ENCODE data around the gene KRT5.

Gene KRT5

DNA sequence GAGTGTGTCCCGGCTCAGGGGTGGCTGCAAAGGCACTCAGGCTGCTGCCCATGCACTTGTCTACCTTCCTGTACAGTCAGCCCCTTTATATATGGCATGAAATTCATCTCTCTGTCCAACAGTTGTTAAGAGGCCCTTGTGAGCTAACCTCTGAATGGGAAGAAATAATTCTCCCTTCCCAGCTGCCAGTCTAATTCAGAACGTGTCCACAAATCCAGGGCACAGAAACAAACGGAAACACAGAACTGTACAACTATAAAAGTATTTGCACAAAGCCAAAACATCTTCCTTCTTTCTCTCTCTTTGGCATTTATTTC is 849 bp downstream of the KRT5 start:
- Histone ChIP-seq H3K36me3 (no peaks in the 10 kb centered on the region), H3K27ac (no peak overlapping the region), H3K9me3 (no peaks in the 10 kb centered on the region), H3K27me3 (no peaks in the 10 kb centered on the region), H3K4me1 (ENCODE audit: control insufficient read depth in 1 of 2, insufficient read depth in 1 of 2, low read depth in 1 of 2, low read length in 1 of 2) (no peaks in the 10 kb centered on the region), H3K4me3 (ENCODE audit: low read depth in 1 of 2, low read length in 1 of 2) (no peak overlapping the region)
- TF ChIP-seq, protein P1, sequence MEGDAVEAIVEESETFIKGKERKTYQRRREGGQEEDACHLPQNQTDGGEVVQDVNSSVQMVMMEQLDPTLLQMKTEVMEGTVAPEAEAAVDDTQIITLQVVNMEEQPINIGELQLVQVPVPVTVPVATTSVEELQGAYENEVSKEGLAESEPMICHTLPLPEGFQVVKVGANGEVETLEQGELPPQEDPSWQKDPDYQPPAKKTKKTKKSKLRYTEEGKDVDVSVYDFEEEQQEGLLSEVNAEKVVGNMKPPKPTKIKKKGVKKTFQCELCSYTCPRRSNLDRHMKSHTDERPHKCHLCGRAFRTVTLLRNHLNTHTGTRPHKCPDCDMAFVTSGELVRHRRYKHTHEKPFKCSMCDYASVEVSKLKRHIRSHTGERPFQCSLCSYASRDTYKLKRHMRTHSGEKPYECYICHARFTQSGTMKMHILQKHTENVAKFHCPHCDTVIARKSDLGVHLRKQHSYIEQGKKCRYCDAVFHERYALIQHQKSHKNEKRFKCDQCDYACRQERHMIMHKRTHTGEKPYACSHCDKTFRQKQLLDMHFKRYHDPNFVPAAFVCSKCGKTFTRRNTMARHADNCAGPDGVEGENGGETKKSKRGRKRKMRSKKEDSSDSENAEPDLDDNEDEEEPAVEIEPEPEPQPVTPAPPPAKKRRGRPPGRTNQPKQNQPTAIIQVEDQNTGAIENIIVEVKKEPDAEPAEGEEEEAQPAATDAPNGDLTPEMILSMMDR (IDR thresholded peaks at IDR 0.05): no peak

DNA sequence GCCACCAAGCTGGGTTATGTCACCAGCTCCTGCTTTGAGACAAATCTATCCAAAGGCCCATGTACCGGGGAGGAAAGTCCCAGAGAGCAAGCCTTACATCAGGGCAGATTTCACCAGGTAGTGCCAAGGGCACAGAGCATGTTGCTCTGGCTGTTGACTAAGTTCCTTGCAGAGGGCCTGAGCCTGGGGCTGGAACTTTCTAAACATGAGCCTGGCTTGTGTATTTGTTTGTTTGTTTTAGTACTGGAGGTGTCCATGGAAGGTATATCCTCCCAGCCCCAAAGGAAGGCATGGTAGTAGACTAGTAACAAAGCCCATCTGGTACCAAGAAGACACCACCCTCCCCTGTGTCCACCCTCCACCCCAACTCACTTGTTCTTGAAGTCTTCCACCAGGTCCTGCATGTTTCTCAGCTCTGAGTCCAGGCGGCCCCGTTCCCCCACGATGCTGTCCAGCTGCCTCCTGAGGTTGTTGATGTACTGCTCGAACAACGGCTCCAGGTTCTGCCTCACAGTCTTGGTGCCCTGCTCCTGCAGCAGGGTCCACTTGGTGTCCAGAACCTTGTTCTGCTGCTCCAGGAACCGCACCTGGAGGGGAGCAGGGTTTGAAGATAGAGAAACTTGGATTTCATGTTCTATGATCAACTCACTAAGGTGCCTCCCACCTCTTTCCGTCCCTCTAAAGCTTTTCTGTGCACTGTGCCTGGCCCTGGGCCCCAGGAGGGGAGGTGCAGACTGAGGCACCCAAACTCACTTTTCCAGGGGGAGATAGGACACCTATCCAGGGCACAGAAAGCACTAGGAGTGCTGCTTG is 1.4 kb downstream of the KRT5 start:
- TF ChIP-seq, protein P1 (IDR thresholded peaks at IDR 0.05): no peak
- Histone ChIP-seq H3K36me3 (no peaks in the 10 kb centered on the region), H3K27ac (no peak overlapping the region), H3K4me3 (ENCODE audit: low read depth in 1 of 2, low read length in 1 of 2) (no peak overlapping the region), H3K4me1 (ENCODE audit: control insufficient read depth in 1 of 2, insufficient read depth in 1 of 2, low read depth in 1 of 2, low read length in 1 of 2) (no peaks in the 10 kb centered on the region), H3K27me3 (no peaks in the 10 kb centered on the region), H3K9me3 (no peaks in the 10 kb centered on the region)

DNA sequence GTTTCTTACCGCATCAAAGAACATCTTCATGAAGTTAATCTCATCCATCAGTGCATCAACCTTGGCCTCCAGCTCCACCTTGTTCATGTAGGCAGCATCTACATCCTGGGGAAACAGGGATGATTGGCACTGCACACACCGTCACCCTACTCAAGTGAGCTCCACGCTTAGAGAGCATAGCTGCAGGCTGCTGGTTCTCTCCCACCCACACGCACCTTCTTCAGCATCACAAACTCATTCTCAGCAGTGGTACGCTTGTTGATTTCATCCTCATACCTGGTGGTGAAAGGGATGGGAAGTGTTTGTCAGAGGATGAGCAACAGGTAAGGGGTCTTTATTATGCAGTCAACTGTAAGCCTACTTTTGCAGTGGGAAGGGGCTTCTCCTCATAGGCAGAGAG is 2.3 kb downstream of the KRT5 start:
- TF ChIP-seq, protein P1 (IDR thresholded peaks at IDR 0.05): no peak
- Histone ChIP-seq H3K27me3 (no peaks in the 10 kb centered on the region), H3K4me1 (ENCODE audit: control insufficient read depth in 1 of 2, insufficient read depth in 1 of 2, low read depth in 1 of 2, low read length in 1 of 2) (no peaks in the 10 kb centered on the region), H3K27ac (no peak overlapping the region), H3K9me3 (no peaks in the 10 kb centered on the region), H3K4me3 (ENCODE audit: low read depth in 1 of 2, low read length in 1 of 2) (no peak overlapping the region), H3K36me3 (no peaks in the 10 kb centered on the region)

DNA sequence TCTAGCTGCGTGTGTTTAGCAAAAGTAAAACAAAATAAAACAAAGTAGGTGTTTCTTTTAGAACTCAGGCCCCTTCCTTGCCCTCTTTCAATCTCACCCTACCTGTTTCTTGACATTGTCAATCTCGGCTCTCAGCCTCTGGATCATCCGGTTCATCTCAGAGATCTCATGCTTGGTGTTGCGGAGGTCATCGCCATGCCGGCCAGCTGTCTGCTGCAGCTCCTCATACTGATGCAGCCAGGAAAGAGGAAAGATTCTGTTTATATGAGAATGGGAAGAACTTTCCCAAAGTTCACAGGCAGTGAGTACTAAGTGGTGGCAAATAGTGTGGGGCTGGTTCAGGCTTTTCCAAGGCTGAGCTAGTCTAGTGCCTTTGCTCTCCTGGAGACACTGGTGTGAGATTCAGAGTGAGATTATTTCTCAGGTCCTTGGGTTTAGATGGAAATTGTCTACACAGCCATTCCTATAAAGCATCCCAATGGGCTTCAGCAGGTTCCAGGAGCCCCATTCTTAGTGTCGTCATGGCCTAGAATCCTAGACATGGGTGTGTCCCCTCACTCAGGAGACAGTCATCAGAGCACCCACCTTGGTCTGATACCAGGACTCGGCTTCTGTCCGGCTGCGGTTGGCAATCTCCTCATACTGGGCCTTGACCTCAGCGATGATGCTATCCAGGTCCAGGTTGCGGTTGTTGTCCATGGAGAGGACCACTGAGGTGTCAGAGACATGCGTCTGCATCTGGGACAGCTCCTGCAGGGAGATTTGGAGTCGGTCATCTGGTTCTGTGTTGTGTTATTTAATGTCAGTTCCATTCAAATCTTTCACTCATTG is 3.0 kb downstream of the KRT5 start:
- TF ChIP-seq, protein P1 (IDR thresholded peaks at IDR 0.05): no peak
- H3K27me3 ChIP-seq: no peaks in the 10 kb centered on the region
- H3K9me3 ChIP-seq: no peaks in the 10 kb centered on the region
- no peak overlapping the region for H3K4me3 ChIP-seq (ENCODE audit: low read depth in 1 of 2, low read length in 1 of 2)
- H3K36me3 ChIP-seq: no peaks in the 10 kb centered on the region
- no peak overlapping the region for H3K27ac ChIP-seq
- H3K4me1 ChIP-seq (ENCODE audit: control insufficient read depth in 1 of 2, insufficient read depth in 1 of 2, low read depth in 1 of 2, low read length in 1 of 2): no peaks in the 10 kb centered on the region

DNA sequence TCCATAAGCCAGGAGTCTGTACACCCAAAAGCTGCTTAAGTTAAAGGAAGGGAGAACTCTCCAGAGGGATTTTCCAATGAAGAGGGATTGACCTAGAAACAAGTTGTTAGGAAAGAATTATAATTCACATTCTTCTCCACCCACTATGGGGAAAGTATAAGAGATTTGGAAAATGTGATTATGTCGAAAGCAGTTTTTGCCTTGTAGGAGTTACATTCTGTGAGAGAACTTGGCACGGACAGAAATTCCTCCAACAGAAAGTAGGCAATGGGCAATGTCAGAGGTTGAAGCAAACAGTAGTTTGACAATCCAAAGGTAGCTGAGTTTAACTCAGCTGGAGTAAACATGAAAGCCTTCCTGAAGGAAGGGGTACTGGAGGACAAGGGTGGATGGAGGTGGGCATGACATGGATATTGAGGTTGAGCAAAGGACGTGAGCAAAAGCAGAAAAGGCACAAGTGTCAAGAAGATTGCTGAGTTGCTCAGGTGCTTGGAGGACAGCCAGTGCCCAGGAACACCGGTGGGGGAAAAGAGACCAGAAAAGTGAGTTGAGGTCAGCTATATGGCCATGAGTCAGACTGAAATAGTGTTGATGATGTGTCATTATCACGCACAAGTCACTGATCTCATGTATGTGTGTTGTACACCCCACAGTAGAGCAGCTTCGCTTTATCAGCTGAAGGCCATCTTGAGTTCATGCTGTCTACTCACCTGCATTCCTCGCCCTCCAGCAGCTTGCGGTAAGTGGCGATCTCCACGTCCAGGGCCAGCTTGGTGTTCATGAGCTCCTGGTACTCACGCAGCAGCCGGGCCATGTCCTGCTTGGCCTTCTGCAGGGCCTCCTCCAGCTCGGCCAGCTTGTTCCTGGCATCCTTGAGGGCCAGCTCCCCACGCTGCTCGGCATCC is 4.0 kb downstream of the KRT5 start:
- TF ChIP-seq, protein P1 (IDR thresholded peaks at IDR 0.05): no peak
- Histone ChIP-seq H3K27me3 (no peaks in the 10 kb centered on the region), H3K4me1 (ENCODE audit: control insufficient read depth in 1 of 2, insufficient read depth in 1 of 2, low read depth in 1 of 2, low read length in 1 of 2) (no peaks in the 10 kb centered on the region), H3K4me3 (ENCODE audit: low read depth in 1 of 2, low read length in 1 of 2) (no peak overlapping the region), H3K9me3 (no peaks in the 10 kb centered on the region), H3K27ac (no peak overlapping the region), H3K36me3 (no peaks in the 10 kb centered on the region)

Data from neutrophil (primary cell).